CD4-positive, CD25-positive, alpha-beta regulatory T cell (primary cell): ENCODE measurements around the gene ARAP1. TPM values are rescaled to one million over a fixed set of nuclear protein-coding genes. Genes with fewer than 3 reads are reported as not detected.
A peak's percentile ranks its signal among the peaks of the same experiment; 100 is the strongest.

Source experiments
- ATAC-seq, 2 donors: fragments of 150-1000 bp; cut with Tn5 transposase; one replicate each; pipeline ENCODE4 v1.10.0; 2021; ENCODE audit warnings: low read depth in 2 of 2, moderate number of reproducible peaks in 2 of 2, moderate library complexity in 1 of 2
- DNase-seq, 3 donors: peaks; one replicate each; pipeline versions ENCODE4 v3.0.0 to v3.0.0-alpha.2; 2012 to 2022; ENCODE audit warnings: mixed read lengths in 1 of 3
- H3K27ac ChIP-seq: one replicate; pipeline ENCODE4 v1.7.0; 2013; ENCODE audit warnings: mild to moderate bottlenecking, low read length; ENCODE audit not compliant: insufficient read depth, poor library complexity, severe bottlenecking
- H3K27me3 ChIP-seq: one replicate; pipeline ENCODE4 v1.7.0; 2013; ENCODE audit warnings: low read length; ENCODE audit not compliant: control insufficient read depth, insufficient read depth
- H3K36me3 ChIP-seq: one replicate; pipeline ENCODE4 v1.7.0; 2013; ENCODE audit warnings: mild to moderate bottlenecking, low read length, moderate library complexity; ENCODE audit not compliant: control insufficient read depth, insufficient read depth
- H3K4me1 ChIP-seq: 2 replicates; pipeline ENCODE4 v1.7.0; 2013; ENCODE audit warnings: mild to moderate bottlenecking, low read length; ENCODE audit not compliant: insufficient read depth, control insufficient read depth, poor library complexity, severe bottlenecking
- H3K4me3 ChIP-seq: one replicate; pipeline ENCODE4 v1.7.0; 2013; ENCODE audit warnings: low read depth, mild to moderate bottlenecking, low read length, moderate library complexity
- H3K9me3 ChIP-seq, 2 experiments: 1 replicate in 1 of 2; 2 replicates in 1 of 2; pipeline ENCODE4 v1.7.0; 2013; ENCODE audit warnings: low read length in 2 of 2, mild to moderate bottlenecking in 1 of 2, moderate library complexity in 1 of 2; ENCODE audit not compliant: control insufficient read depth in 2 of 2
- H3K27ac Mint-ChIP-seq, 3 donors: one replicate each; pipeline ENCODE4 v1.8.0; 2020 to 2022; ENCODE audit warnings: mild to moderate bottlenecking in 3 of 3, mixed read lengths in 3 of 3, moderate library complexity in 2 of 3
- H3K27me3 Mint-ChIP-seq: one replicate; pipeline ENCODE4 v1.8.0; 2022; ENCODE audit warnings: mild to moderate bottlenecking, mixed read lengths
- H3K36me3 Mint-ChIP-seq: one replicate; pipeline ENCODE4 v1.8.0; 2020; ENCODE audit warnings: mixed read lengths
- H3K4me1 Mint-ChIP-seq, 4 donors: one replicate each; pipeline ENCODE4 v1.8.0; 2020 to 2022; ENCODE audit warnings: mixed read lengths in 4 of 4, mild to moderate bottlenecking in 1 of 4
- H3K4me3 Mint-ChIP-seq, 4 donors: one replicate each; pipeline ENCODE4 v1.8.0; 2020 to 2022; ENCODE audit warnings: mild to moderate bottlenecking in 4 of 4, mixed read lengths in 4 of 4, moderate library complexity in 3 of 4
- H3K9me3 Mint-ChIP-seq, 7 donors: one replicate each; pipeline ENCODE4 v1.8.0; 2020 to 2022; ENCODE audit warnings: mixed read lengths in 7 of 7, mild to moderate bottlenecking in 3 of 7, moderate library complexity in 2 of 7
- polyA plus RNA-seq, 4 donors: library from polyadenylated mRNA; unstranded; fragments of 300-500 nt; fragmentation: Illumina TruSeq; gene quantifications; one replicate each; pipeline ENCODE4 v1.2.3, GENCODE V29; 2021
- total RNA-seq: library from RNA; stranded (reverse); gene quantifications from one replicate; pipeline ENCODE4 v1.2.3, GENCODE V29; 2022

The ARAP1 gene
- total and polyA plus RNA-seq, 5 donors from 2014 or later, result 24.7 to 136 (median 31.5) TPM

DNA sequence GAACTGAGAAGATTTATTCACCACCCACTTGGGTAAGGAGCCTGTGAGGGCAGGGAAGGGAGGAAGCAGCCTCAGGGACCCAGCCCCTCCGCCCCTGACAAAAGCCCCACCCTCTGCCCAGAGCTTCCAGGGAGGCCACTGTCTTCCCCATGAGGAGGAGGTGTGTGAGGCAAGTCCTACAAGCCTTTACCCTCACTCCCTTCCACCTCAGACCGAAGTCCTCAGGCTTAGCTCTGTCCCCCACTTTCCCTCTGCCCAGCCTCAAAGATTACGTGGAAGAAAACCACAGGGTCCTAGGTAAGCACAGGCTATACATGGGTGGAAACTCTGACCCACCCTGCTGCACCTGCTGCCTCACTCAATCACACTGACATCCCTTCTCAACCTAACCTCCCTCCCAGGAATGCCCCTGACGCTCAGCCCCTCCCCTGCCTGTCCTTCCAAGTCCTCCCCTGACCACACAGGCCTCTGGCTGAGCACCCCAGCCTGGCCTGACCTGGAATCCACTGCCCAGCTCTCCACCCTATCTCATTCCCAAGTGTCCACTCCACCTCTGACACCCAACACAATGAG lies 3.6 kb upstream of the ARAP1 start:
- no peak for ATAC-seq
- H3K36me3 Mint-ChIP-seq, result peaks cover 27% of the 10 kb centered on the region
- Histone ChIP-seq H3K9me3 (no peaks in the 10 kb centered on the region), H3K36me3 (no peaks in the 10 kb centered on the region), H3K4me3 (no peak overlapping the region), H3K27ac (no peak overlapping the region), H3K4me1 (peaks cover 20% of the 10 kb centered on the region), H3K27me3 (no peaks in the 10 kb centered on the region)
- peak overlapping the region in 2 of 3 donors; percentile 32 to 38 for H3K27ac Mint-ChIP-seq
- no peaks in the 10 kb centered on the region for H3K27me3 Mint-ChIP-seq
- peaks cover 0 to 27% (median 16%) of the 10 kb centered on the region in 4 donors for H3K4me1 Mint-ChIP-seq
- DNase-seq, result no peak
- no peaks in the 10 kb centered on the region for H3K9me3 Mint-ChIP-seq
- H3K4me3 Mint-ChIP-seq, result peak overlapping the region in 2 of 4 donors; percentile 73 to 83

DNA sequence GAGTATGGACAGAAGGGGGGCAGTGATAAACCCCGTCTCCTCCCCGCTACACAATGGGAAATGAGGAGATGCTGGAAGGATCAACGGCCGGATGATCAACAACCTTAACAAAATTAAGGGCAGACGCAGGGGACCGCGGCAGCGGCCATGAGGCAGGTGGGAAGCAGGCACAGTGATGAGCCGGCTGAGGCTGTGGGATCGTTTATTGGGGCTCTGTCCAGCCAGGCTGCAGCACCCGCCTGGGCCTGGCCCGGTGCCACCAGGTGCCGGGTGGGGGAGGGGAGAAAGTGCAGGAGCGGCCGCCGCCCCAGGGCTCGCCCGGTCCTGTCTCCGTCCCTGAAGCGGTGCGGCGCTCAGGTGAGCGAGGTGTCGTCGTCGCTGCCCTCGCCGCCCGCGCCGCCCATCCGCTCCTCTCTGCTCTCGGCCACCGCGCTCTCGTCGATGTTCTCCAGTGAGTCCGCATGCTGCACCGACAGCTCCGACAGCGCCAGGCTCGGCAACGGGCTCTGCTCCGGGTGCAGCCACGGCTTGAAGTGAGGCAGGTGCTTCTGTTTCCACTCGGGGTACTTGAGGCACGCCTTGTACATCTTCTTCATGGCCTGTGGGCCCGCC lies 2.4 kb upstream of the ARAP1 start:
- H3K27ac Mint-ChIP-seq, result no peak overlapping the region

DNA sequence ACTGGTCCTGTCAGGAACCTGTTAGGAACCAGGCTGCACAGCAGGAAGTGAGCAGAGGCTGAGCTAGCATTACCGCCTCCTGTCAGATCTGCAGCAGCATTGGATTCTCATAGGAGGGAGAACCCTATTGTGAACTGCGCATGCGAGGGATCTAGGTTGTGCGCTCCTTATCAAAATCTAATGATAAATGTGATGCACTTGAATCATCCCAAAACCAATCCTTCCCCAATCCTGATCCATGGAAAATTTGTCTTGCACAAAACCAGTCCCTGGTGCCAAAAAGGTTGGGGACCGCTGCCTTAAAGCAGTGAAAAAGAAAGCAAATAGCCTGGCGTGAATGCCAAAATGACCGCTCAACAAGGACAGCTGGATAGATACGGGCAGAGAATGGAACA lies 1.9 kb upstream of the ARAP1 start:
- no peaks in the 10 kb centered on the region for H3K27me3 Mint-ChIP-seq
- Histone ChIP-seq H3K9me3 (no peaks in the 10 kb centered on the region), H3K27ac (no peak overlapping the region), H3K27me3 (no peaks in the 10 kb centered on the region), H3K36me3 (no peaks in the 10 kb centered on the region), H3K4me3 (no peak overlapping the region), H3K4me1 (peaks cover 32% of the 10 kb centered on the region)
- H3K4me3 Mint-ChIP-seq, result peak overlapping the region in 3 of 4 donors; percentile 26 to 89 (median 38)
- H3K4me1 Mint-ChIP-seq, result peaks cover 4 to 41% (median 26%) of the 10 kb centered on the region in 4 donors
- H3K36me3 Mint-ChIP-seq, result peaks cover 27% of the 10 kb centered on the region
- no peak for ATAC-seq
- no peak for DNase-seq
- no peaks in the 10 kb centered on the region for H3K9me3 Mint-ChIP-seq
- H3K27ac Mint-ChIP-seq, result peak overlapping the region in 1 of 3 donors; percentile 26

More for the DNA sequence above, 2.4 kb upstream of the ARAP1 start:
- Mint-ChIP-seq H3K9me3 (no peaks in the 10 kb centered on the region), H3K36me3 (peaks cover 27% of the 10 kb centered on the region), H3K4me3 (peak overlapping the region in 2 of 4 donors; percentile 63 to 75), H3K4me1 (peaks cover 0 to 36% (median 23%) of the 10 kb centered on the region in 4 donors), H3K27me3 (no peaks in the 10 kb centered on the region)
- Histone ChIP-seq H3K4me3 (no peak overlapping the region), H3K9me3 (no peaks in the 10 kb centered on the region), H3K36me3 (no peaks in the 10 kb centered on the region), H3K4me1 (peaks cover 32% of the 10 kb centered on the region), H3K27ac (no peak overlapping the region), H3K27me3 (no peaks in the 10 kb centered on the region)
- DNase-seq (no peak), ATAC-seq (no peak)

DNA sequence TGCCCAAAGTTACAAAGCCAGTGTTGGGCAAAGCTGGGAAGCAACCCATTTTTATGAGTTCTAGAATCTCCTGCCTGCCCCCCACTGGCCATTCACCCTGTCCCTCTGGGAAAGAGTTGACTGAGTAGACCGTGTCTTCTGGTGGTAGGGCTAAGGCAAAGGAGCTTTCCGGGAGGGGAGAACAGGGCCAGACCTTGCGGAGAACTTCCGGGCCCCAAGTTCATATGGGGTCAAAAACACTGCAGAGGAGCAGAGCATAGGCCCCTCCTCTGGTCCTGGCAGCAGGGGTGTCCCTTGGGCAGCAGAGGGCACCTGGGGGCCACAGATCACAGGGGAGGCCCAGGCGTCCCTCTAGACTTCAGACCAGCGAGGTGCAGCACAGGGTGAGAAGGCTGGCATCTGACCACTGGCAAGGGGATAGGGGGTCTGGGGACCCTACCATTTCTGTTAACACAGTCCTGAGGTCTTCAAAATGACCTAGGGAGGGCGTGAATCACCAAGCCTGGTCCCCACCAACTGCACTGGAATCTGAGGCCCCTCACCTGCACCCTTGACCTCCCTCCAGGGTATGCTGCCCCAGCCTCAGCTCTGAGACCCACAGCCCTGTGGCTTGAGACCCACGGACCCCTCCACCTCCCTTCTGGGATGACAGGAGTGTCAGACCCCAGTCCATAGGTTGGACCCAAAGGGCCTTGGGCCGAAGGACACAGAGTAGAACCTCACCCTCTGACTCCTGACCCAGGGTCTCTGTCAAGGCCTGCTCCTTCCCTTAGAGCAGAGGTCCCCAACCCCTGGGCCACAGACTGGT lies 1.3 kb upstream of the ARAP1 start:
- Histone ChIP-seq H3K27ac (no peak overlapping the region), H3K9me3 (no peaks in the 10 kb centered on the region), H3K36me3 (no peaks in the 10 kb centered on the region), H3K4me1 (peaks cover 32% of the 10 kb centered on the region), H3K4me3 (no peak overlapping the region), H3K27me3 (no peaks in the 10 kb centered on the region)
- no peak for ATAC-seq
- H3K27ac Mint-ChIP-seq, result peak overlapping the region; percentile 26 to 97 (median 92)
- H3K27me3 Mint-ChIP-seq, result no peaks in the 10 kb centered on the region
- peak overlapping the region; percentile 89 to 99 (median 96) for H3K4me3 Mint-ChIP-seq
- H3K36me3 Mint-ChIP-seq, result peaks cover 23% of the 10 kb centered on the region
- no peaks in the 10 kb centered on the region for H3K9me3 Mint-ChIP-seq
- no peak for DNase-seq
- peaks cover 6 to 47% (median 30%) of the 10 kb centered on the region in 4 donors for H3K4me1 Mint-ChIP-seq

DNA sequence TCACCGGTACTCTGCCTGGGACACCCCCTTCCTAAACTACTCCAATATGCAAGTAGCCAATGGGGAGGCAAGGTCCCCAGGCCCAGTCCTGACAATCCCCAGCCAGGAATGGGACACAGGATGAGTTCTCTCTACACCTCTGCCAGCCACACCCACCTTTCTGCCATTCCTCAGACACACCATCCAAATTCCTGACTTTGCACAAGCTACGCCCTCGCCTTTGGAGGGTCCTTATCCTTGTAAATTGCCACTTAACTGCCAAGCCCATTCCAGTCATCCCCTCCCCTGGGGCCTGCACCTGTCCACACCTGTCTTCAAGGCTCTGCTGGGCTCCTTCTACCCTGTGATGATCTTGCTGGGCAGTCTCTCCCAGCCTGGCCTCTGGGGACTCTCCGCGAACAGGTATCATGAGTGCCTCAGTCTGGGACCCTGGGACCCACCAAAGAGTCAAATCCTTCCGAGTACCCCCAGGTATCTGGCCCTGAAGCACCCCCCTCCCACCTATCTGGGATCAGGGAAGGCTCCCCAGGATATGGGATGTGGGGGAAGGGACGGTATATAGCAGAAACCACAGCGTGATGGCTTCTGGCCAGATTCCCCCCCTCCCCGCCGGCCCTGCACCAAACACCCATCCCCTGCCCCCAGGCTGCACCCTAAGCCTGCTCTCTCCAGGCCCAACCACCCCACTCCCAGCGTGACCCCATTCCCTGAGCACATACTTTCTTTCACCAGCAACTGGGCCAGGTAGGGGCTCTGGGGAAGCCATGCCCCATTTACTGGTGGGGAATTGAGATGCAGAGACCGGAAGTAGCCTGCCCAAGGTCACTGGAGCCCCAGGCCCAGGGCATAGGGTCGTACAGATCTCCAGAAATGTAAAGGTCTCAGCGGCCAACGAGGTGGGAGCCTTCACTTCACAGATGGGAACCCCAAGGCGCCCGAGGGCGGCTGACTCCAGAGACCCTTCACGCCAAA lies 806 bp downstream of the ARAP1 start:
- peaks cover 7% of the 10 kb centered on the region for H3K36me3 Mint-ChIP-seq
- DNase-seq (peak in 1 of 3 donors; percentile 36), ATAC-seq (no peak)
- no peaks in the 10 kb centered on the region for H3K27me3 ChIP-seq
- no peaks in the 10 kb centered on the region for H3K36me3 ChIP-seq
- peak overlapping the region; percentile 89 to 99 (median 96) for H3K4me3 Mint-ChIP-seq
- H3K9me3 Mint-ChIP-seq, result no peaks in the 10 kb centered on the region
- peak overlapping the region; percentile 92 to 97 (median 95) for H3K27ac Mint-ChIP-seq
- H3K4me1 Mint-ChIP-seq, result peaks cover 6 to 66% (median 37%) of the 10 kb centered on the region in 4 donors
- no peaks in the 10 kb centered on the region for H3K9me3 ChIP-seq
- peak overlapping the region; percentile 65 for H3K27ac ChIP-seq
- H3K4me1 ChIP-seq, result peaks cover 35% of the 10 kb centered on the region
- H3K4me3 ChIP-seq, result peak overlapping the region; percentile 79
- no peaks in the 10 kb centered on the region for H3K27me3 Mint-ChIP-seq

DNA sequence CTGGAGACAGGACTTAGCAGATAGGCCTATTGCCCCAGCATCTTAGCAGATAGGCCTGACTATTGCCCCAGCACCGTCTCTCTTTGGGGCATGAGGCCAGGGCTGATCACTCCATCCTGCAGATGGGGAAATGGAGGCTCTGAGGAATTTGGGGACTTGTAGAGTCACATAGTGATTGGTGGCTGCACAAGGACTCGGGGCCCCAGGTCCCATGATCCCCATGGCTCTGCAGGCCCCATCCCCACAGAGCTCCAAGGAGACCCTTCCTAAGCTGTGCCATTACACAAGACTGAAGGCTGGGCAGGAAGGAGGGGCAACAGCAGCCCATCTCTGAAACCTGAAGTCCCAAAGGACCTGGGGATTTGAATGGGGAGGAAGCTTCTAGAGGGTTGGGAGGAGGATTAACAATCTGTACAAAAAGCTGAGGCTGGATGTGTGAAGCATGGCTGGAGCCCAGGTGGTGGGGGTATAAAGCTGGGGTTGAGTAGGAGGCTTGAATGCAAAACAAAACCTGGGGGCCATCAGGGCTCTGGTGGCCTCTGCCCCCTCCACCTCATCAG lies 1.6 kb downstream of the ARAP1 start:
- ATAC-seq (no peak), DNase-seq (no peak)
- Mint-ChIP-seq H3K4me3 (peak overlapping the region; percentile 89 to 99 (median 96)), H3K4me1 (peaks cover 6 to 67% (median 37%) of the 10 kb centered on the region in 4 donors), H3K27me3 (no peaks in the 10 kb centered on the region), H3K27ac (peak overlapping the region; percentile 85 to 96 (median 92)), H3K9me3 (no peaks in the 10 kb centered on the region), H3K36me3 (peaks cover 3% of the 10 kb centered on the region)
- Histone ChIP-seq H3K27ac (peak overlapping the region; percentile 23), H3K4me3 (peak overlapping the region; percentile 79), H3K36me3 (no peaks in the 10 kb centered on the region), H3K9me3 (no peaks in the 10 kb centered on the region), H3K4me1 (peaks cover 35% of the 10 kb centered on the region), H3K27me3 (no peaks in the 10 kb centered on the region)

DNA sequence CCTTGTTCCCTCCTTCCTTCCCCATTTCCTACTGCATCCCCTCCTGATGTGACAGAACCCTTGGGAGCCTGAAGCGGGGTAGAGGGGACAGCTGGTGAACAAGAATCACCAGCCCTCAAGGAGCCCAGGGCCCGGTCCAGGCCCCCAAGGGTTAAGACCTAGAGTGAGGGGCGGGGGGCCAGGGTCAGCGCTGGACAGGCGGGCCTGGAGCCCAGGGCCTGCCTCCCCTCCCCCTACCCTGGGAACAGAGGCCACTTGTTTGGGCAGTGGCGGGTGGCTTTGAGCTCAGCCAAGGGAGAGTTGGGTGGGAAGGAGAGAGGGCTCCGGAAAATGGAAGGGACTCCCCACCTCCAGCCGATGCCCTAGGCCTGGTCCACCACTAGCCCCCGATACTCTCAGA lies 2.1 kb downstream of the ARAP1 start:
- Mint-ChIP-seq H3K27ac (peak overlapping the region in 2 of 3 donors; percentile 62 to 96), H3K4me3 (peak overlapping the region in 1 of 4 donors; percentile 97), H3K27me3 (no peaks in the 10 kb centered on the region), H3K36me3 (peaks cover 3% of the 10 kb centered on the region), H3K4me1 (peaks cover 6 to 67% (median 37%) of the 10 kb centered on the region in 4 donors), H3K9me3 (no peaks in the 10 kb centered on the region)
- no peak overlapping the region for H3K27ac ChIP-seq
- DNase-seq (no peak), ATAC-seq (no peak)
- no peak overlapping the region for H3K4me3 ChIP-seq
- no peaks in the 10 kb centered on the region for H3K36me3 ChIP-seq
- H3K4me1 ChIP-seq, result peaks cover 35% of the 10 kb centered on the region
- no peaks in the 10 kb centered on the region for H3K9me3 ChIP-seq
- H3K27me3 ChIP-seq, result no peaks in the 10 kb centered on the region
